Left ventricle myocardium inferior (tissue), 1 donor: ENCODE measurements around the gene SAMD4A. TPM values are rescaled to one million over a fixed set of nuclear protein-coding genes. Genes with fewer than 3 reads are reported as not detected.
A peak's percentile ranks its signal among the peaks of the same experiment; 100 is the strongest.

Experiments
- DNase-seq: peaks from one replicate; pipeline ENCODE4 v3.0.0-alpha.2; 2020
- H3K27ac ChIP-seq: fragments of 200-600 bp; replicated peaks from 2 replicates; pipeline ENCODE4 v1.8.0; 2021
- H3K27me3 ChIP-seq: fragments of 200-600 bp; 2 replicates; pipeline ENCODE4 v1.8.0; 2021; ENCODE audit warnings: low read depth
- H3K36me3 ChIP-seq: fragments of 200-600 bp; 2 replicates; pipeline ENCODE4 v1.8.0; 2021
- H3K4me1 ChIP-seq: fragments of 200-600 bp; 2 replicates; pipeline ENCODE4 v1.8.0; 2021
- H3K4me3 ChIP-seq: fragments of 200-600 bp; 2 replicates; pipeline ENCODE4 v1.8.0; 2021; ENCODE audit warnings: mild to moderate bottlenecking, moderate library complexity
- H3K9me3 ChIP-seq: fragments of 200-600 bp; replicated peaks from 2 replicates; pipeline ENCODE4 v1.8.0; 2021
- intact Hi-C: fragments of 100-400 bp; cut with micrococcal nuclease; formaldehyde crosslinking; loops from one replicate; pipeline ENCODE4 v1.11.0; 2022
- total RNA-seq: library from RNA; stranded (reverse); fragmentation: NEBNext Ultra II Directional; extraction: Animal tissue kit (Norgen Biotek cat#: 25700); gene quantifications from one replicate; pipeline ENCODE4 v1.2.1, GENCODE V29; 2021
- TF ChIP-seq, protein P1 (sequence below): fragments of 200-600 bp; IDR thresholded peaks from 2 replicates; pipeline ENCODE4 v1.8.0; 2021; ENCODE audit warnings: antibody characterized with exemption, mild to moderate bottlenecking, borderline replicate concordance
- donor health status: DM: no; HTN: yes; CAD: no; lungs with severe emphysema.

The SAMD4A gene
- total RNA-seq, 1 donor from 2014 or later = 173 TPM

DNA sequence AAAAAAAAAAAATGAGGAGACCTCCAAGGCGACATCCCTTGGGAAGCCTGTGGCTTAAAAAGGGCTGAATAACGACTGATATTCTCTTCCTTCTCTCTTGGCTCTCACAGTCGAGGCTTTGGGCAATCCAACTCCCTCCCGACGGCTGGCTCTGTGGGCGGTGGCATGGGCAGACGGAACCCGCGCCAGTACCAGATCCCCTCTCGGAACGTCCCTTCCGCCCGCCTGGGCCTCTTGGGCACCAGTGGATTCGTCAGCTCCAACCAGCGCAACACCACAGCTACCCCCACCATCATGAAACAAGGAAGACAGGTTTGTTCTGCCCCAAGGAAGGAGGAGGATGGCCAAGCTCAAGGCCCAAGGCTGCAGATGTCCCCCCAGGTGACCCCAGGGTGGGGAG is 207.9 kb downstream of the SAMD4A start:
- peaks cover 33% of the 10 kb centered on the region for H3K36me3 ChIP-seq
- no peak overlapping the region for H3K4me3 ChIP-seq
- intact Hi-C loops = loop anchor here (5.0 kb wide), 1 partner anchor 83 kb away; no protein-coding TSS in a partner anchor
- TF ChIP-seq, protein P1, sequence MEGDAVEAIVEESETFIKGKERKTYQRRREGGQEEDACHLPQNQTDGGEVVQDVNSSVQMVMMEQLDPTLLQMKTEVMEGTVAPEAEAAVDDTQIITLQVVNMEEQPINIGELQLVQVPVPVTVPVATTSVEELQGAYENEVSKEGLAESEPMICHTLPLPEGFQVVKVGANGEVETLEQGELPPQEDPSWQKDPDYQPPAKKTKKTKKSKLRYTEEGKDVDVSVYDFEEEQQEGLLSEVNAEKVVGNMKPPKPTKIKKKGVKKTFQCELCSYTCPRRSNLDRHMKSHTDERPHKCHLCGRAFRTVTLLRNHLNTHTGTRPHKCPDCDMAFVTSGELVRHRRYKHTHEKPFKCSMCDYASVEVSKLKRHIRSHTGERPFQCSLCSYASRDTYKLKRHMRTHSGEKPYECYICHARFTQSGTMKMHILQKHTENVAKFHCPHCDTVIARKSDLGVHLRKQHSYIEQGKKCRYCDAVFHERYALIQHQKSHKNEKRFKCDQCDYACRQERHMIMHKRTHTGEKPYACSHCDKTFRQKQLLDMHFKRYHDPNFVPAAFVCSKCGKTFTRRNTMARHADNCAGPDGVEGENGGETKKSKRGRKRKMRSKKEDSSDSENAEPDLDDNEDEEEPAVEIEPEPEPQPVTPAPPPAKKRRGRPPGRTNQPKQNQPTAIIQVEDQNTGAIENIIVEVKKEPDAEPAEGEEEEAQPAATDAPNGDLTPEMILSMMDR = no peak
- peak overlapping the region; percentile 91 for H3K27ac ChIP-seq
- DNase-seq = no peak
- no peaks in the 10 kb centered on the region for H3K27me3 ChIP-seq
- H3K9me3 ChIP-seq = no peaks in the 10 kb centered on the region
- H3K4me1 ChIP-seq = peaks cover 91% of the 10 kb centered on the region

DNA sequence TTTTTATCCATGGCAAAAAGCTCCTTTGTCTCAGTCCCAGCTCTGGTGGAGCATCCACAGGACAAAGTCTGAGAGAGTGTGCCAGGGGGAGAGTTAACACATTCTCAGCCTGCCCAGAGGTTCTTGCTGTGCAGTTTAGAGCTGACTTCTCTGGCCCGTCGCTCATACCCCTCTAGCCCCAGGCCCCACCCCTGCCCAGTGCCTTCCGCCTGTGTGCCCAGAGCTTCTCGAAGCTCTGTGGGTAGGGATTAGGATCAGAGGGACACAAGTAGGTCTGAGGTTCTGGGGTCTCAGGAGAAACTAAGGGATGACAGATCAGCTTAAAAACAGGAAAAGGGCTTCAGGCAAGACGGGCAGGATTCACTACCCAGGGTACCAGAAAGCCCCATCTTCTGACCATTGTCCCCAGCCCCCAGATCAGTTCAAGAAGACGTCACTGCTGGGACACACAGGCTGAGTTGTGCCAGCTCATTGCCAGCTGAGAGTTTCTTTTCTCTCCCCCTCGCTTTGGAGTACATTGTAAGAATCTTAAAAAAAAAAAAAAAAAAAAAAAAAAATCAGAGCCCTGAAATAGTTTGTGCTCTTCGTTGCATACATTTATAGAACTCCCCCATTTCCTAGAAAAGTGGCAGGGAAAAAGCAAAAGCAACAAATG is 208.7 kb downstream of the SAMD4A start:
- TF ChIP-seq, protein P1 = no peak
- no peaks in the 10 kb centered on the region for H3K27me3 ChIP-seq
- peaks cover 40% of the 10 kb centered on the region for H3K36me3 ChIP-seq
- H3K9me3 ChIP-seq = no peaks in the 10 kb centered on the region
- H3K4me3 ChIP-seq = peak overlapping the region; percentile 7
- H3K4me1 ChIP-seq = peaks cover 87% of the 10 kb centered on the region
- DNase-seq = no peak
- intact Hi-C loops = no loop called here
- H3K27ac ChIP-seq = peak overlapping the region; percentile 91

DNA sequence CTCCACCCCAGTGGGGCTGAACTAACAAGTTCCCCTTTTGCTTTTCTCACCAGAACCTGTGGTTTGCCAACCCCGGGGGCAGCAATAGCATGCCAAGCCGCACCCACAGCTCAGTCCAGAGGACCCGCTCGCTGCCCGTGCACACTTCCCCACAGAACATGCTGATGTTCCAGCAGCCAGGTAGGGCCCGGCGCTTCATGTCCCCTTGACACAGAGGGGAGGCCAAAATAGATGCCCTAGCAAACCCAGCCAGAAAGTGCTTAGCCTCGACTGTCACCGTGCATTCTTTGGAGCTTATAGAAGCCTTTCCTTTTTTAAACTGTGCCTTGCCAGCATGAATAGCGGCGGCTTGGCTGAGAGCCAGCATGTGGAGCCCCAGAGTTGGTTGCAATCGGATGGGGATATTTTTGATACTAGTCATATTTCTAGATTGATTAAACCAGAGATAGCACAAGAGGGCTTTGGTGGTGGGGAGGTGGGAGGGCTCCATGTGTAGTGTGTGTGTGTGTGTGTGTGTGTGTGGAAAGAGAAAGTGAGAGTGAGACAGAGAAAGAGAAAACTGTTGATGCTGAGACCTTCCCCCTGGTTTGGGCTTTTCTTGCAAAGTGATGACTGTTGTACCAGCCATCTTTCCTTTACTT is 209.6 kb downstream of the SAMD4A start:
- TF ChIP-seq, protein P1 = no peak
- H3K9me3 ChIP-seq = no peaks in the 10 kb centered on the region
- H3K4me1 ChIP-seq = peaks cover 79% of the 10 kb centered on the region
- H3K4me3 ChIP-seq = peak overlapping the region; percentile 7
- H3K27me3 ChIP-seq = no peaks in the 10 kb centered on the region
- H3K27ac ChIP-seq = peak overlapping the region; percentile 91
- intact Hi-C loops = no loop called here
- peaks cover 49% of the 10 kb centered on the region for H3K36me3 ChIP-seq
- DNase-seq = peak; percentile 70

DNA sequence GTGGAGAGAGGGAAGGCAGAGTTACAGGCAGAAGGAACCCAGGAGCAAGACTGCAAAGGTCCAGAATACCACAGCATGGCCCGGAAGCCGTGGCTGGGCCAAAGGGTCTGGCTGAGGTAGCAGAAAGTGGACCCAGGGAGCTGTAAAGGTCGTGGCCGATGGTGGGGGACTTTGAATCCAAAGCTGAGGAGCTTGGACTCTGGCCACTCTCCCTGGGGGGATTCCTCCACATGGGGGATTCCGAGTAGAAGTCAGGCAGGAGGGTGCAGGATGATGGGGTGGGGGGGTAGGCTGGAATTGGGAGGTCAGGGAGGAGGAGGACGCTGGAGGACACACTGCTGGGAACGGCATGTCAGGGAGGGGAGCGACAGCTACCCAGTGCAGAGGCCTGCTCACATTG is 210.5 kb downstream of the SAMD4A start:
- peak overlapping the region; percentile 91 for H3K27ac ChIP-seq
- TF ChIP-seq, protein P1 = no peak
- H3K9me3 ChIP-seq = no peaks in the 10 kb centered on the region
- H3K36me3 ChIP-seq = peaks cover 58% of the 10 kb centered on the region
- peaks cover 74% of the 10 kb centered on the region for H3K4me1 ChIP-seq
- DNase-seq = no peak
- H3K27me3 ChIP-seq = no peaks in the 10 kb centered on the region
- intact Hi-C loops = no loop called here
- H3K4me3 ChIP-seq = no peak overlapping the region

DNA sequence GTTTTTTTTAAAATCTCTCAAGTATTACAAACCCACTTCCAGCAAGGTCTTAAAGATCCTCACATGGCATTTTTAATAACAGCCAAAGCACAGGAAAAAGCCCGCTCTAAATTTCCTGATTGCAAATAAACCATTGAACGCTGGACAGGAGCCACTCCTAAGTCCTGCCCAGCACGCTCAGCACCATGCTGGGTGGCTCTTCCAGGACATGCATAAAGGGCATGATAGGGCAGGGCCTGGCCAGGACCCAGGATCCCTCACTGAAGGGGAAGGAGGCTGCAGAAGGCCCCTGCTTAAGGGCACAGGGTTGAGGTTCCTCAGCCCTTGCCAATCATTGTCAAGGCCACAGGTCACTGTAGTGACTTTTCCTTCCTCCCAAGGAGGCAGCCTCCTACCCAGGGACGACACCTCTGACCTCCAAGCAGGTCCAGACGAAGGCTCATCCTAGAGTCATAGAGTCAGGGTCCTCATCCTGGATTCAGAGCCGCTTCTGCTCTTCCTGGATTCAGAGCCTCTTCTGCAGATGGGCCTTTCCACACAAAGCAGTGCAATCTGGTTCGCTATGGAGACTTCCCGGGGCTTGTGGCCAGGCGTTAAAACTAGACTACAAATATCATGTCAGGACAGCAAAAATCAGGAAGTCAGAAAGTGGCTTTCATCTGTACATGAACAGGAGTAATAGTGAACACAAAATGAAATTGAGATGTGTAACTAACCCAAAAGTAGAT is 211.9 kb downstream of the SAMD4A start:
- intact Hi-C loops = no loop called here
- H3K27ac ChIP-seq = peak overlapping the region; percentile 91
- peaks cover 65% of the 10 kb centered on the region for H3K36me3 ChIP-seq

More for the DNA sequence above, 211.9 kb downstream of the SAMD4A start:
- TF ChIP-seq, protein P1 = no peak
- peak; percentile 48 for DNase-seq
- Histone ChIP-seq H3K27me3 (no peaks in the 10 kb centered on the region), H3K4me1 (peaks cover 74% of the 10 kb centered on the region), H3K4me3 (no peak overlapping the region), H3K9me3 (no peaks in the 10 kb centered on the region)
